Gastroesophageal sphincter (tissue), 3 donors: ENCODE results near the gene AUTS2.

Experiments
- CTCF ChIP-seq, 4 experiments: fragments of 200-600 bp in 2 of 4; fragments of 450-650 bp in 2 of 4; sonication (generic) in 1 of 4; IDR thresholded peaks; one replicate each; pipeline ENCODE4 v1.5.1; 2017 to 2019; ENCODE audit warnings: antibody characterized with exemption in 4 of 4, mild to moderate bottlenecking in 2 of 4, moderate library complexity in 2 of 4
- POLR2AphosphoS5 ChIP-seq: sonication (generic); formaldehyde crosslinking; IDR thresholded peaks from one replicate; pipeline ENCODE4 v1.6.1; 2017; ENCODE audit warnings: antibody characterized with exemption

DNA sequence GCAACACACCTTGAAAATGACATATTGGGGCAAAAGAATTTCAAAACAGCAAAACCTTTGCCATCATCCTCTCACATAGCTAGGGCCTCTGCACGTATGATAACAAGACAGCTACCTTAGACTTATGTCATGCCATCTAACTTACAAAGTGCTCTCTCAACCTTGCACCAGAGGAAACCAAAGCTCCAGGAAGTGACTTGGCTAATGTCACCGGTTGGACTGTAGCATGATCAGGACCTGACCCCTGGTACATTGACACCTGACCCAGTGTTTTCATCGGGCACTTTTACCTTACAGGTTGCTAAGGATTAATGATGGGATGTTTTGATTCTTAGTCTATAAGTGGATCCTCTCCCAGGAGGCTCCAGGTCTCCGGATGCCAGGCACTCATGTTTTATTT, 1003.8 kb downstream of the AUTS2 start:
- TF ChIP-seq CTCF (IDR thresholded peaks at IDR 0.05) (no peak), POLR2AphosphoS5 (no peak)
